GM23338 (cell line): ENCODE results near the gene PAPPA. TPM values are rescaled to one million over a fixed set of nuclear protein-coding genes. Genes with fewer than 3 reads are reported as not detected.

ENCODE experiments used
- ATAC-seq: fragments of 200-7000 bp; cut with Tn5 transposase; 3 replicates; pipeline ENCODE4 v1.9.1; 2020
- DNase-seq: peaks from one replicate; pipeline ENCODE4 v3.0.0-alpha.2; 2015; ENCODE audit warnings: low spot score
- H2AFZ ChIP-seq: fragments of 200-600 bp; sonication (generic); 2 replicates; pipeline ENCODE4 v1.8.0; 2016; ENCODE audit warnings: antibody characterized with exemption, mild to moderate bottlenecking, moderate library complexity
- H3F3A ChIP-seq: fragments of 200-600 bp; sonication (generic); replicated peaks from 2 replicates; pipeline ENCODE4 v1.8.0; 2017; ENCODE audit warnings: antibody characterized with exemption, mixed run types, low read depth
- H3K27ac ChIP-seq: fragments of 200-600 bp; sonication (generic); 2 replicates; pipeline ENCODE4 v1.6.1; 2016; ENCODE audit warnings: low read depth
- H3K27me3 ChIP-seq: fragments of 200-600 bp; sonication (generic); 2 replicates; pipeline ENCODE4 v1.8.0; 2016; ENCODE audit warnings: mild to moderate bottlenecking, mixed run types, moderate library complexity; ENCODE audit not compliant: insufficient read depth
- H3K36me3 ChIP-seq: fragments of 200-600 bp; sonication (generic); 2 replicates; pipeline ENCODE4 v1.8.0; 2016; ENCODE audit warnings: mild to moderate bottlenecking; ENCODE audit not compliant: insufficient read depth
- H3K4me1 ChIP-seq: fragments of 200-600 bp; sonication (generic); 2 replicates; pipeline ENCODE4 v1.8.0; 2016; ENCODE audit warnings: mild to moderate bottlenecking, moderate library complexity; ENCODE audit not compliant: insufficient read depth
- H3K4me2 ChIP-seq: fragments of 200-600 bp; sonication (generic); 2 replicates; pipeline ENCODE4 v1.7.1; 2017; ENCODE audit warnings: mixed run types
- H3K4me3 ChIP-seq: fragments of 200-600 bp; sonication (generic); 2 replicates; pipeline ENCODE4 v1.6.1; 2016; ENCODE audit warnings: mixed run types
- H3K79me2 ChIP-seq: fragments of 200-600 bp; sonication (generic); replicated peaks from 2 replicates; pipeline ENCODE4 v1.8.0; 2017; ENCODE audit warnings: mild to moderate bottlenecking; ENCODE audit not compliant: insufficient read depth
- H3K9me2 ChIP-seq: fragments of 200-600 bp; sonication (generic); 2 replicates; pipeline ENCODE4 v1.8.0; 2017; ENCODE audit not compliant: insufficient read depth
- H4K20me1 ChIP-seq: fragments of 200-600 bp; sonication (generic); replicated peaks from 2 replicates; pipeline ENCODE4 v1.8.0; 2017; ENCODE audit warnings: mild to moderate bottlenecking; ENCODE audit not compliant: insufficient read depth
- H3K27ac Mint-ChIP-seq: 2 replicates; pipeline ENCODE4 v1.8.0; 2020; ENCODE audit warnings: inconsistent platforms, mild to moderate bottlenecking, moderate library complexity, mixed read lengths
- H3K27me3 Mint-ChIP-seq: 3 replicates; pipeline ENCODE4 v1.8.0; 2022; ENCODE audit warnings: low read depth, mild to moderate bottlenecking, moderate library complexity, mixed read lengths, inconsistent platforms; ENCODE audit not compliant: insufficient read depth, poor library complexity
- H3K36me3 Mint-ChIP-seq: 3 replicates; pipeline ENCODE4 v1.8.0; 2021; ENCODE audit warnings: low read depth, mild to moderate bottlenecking, inconsistent platforms, moderate library complexity, mixed read lengths
- H3K4me1 Mint-ChIP-seq: 3 replicates; pipeline ENCODE4 v1.8.0; 2020; ENCODE audit warnings: mild to moderate bottlenecking, inconsistent platforms, mixed read lengths
- H3K4me3 Mint-ChIP-seq: 3 replicates; pipeline ENCODE4 v1.8.0; 2021; ENCODE audit warnings: moderate library complexity, mild to moderate bottlenecking, inconsistent platforms, mixed read lengths
- H3K9me3 Mint-ChIP-seq: 3 replicates; pipeline ENCODE4 v1.8.0; 2020; ENCODE audit warnings: moderate library complexity, mild to moderate bottlenecking, inconsistent platforms, mixed read lengths
- CREB1 ChIP-seq: fragments of 250-450 bp; sonication (Bioruptor Pico); IDR thresholded peaks from 2 replicates; pipeline ENCODE4 v1.5.0; 2020; ENCODE audit warnings: low read depth, mild to moderate bottlenecking, moderate library complexity
- EZH2 ChIP-seq: fragments of 200-600 bp; sonication (generic); IDR thresholded peaks from one replicate; pipeline ENCODE4 v1.8.0; 2017; ENCODE audit warnings: antibody characterized with exemption, mild to moderate bottlenecking, low read depth; ENCODE audit not compliant: unreplicated experiment
- EZH2phosphoT487 ChIP-seq: fragments of 200-600 bp; sonication (generic); IDR thresholded peaks from one replicate; pipeline ENCODE4 v1.8.1; 2018; ENCODE audit warnings: antibody characterized with exemption; ENCODE audit not compliant: unreplicated experiment
- JUNB ChIP-seq: IDR thresholded peaks from one replicate; pipeline ENCODE4 v1.6.1; 2016; ENCODE audit warnings: antibody characterized with exemption; ENCODE audit not compliant: unreplicated experiment
- NANOG ChIP-seq: IDR thresholded peaks from 2 replicates; pipeline ENCODE4 v1.6.1; 2016; ENCODE audit warnings: antibody characterized with exemption, borderline replicate concordance
- POLR2AphosphoS5 ChIP-seq: IDR thresholded peaks from 2 replicates; pipeline ENCODE4 v1.6.1; 2016; ENCODE audit warnings: antibody characterized with exemption, low read depth
- STAT1 ChIP-seq: IDR thresholded peaks from one replicate; pipeline ENCODE4 v1.6.1; 2016; ENCODE audit warnings: antibody characterized with exemption; ENCODE audit not compliant: unreplicated experiment
- ZNF114 ChIP-seq: fragments of 250-450 bp; sonication (Bioruptor Pico); IDR thresholded peaks from 2 replicates; pipeline ENCODE4 v1.5.0; 2020; ENCODE audit warnings: mild to moderate bottlenecking, moderate library complexity
- ZNF331 ChIP-seq: fragments of 250-450 bp; sonication (Bioruptor Pico); IDR thresholded peaks from 2 replicates; pipeline ENCODE4 v1.5.0; 2020; ENCODE audit warnings: low read depth, mild to moderate bottlenecking, moderate library complexity
- polyA plus RNA-seq: library from polyadenylated mRNA; unstranded; fragments of >200 nt; fragmentation: Nextera tagmentation; extraction: Ambion mirVana; gene quantifications from 2 replicates; pipeline ENCODE4 v1.2.1, GENCODE V29; 2016
- total RNA-seq: library from RNA; depleted of rRNA; stranded (reverse); fragments of >200 nt; shearing (Covaris generic); gene quantifications from 2 replicates; pipeline ENCODE4 v1.2.3, GENCODE V29; 2014
- TF ChIP-seq, protein P1 (sequence below): IDR thresholded peaks from one replicate; pipeline ENCODE4 v1.6.1; 2018; ENCODE audit warnings: antibody characterized with exemption; ENCODE audit not compliant: unreplicated experiment
- TF ChIP-seq, protein P2 (sequence below): IDR thresholded peaks from 2 replicates; pipeline ENCODE4 v1.6.1; 2016; ENCODE audit warnings: antibody characterized with exemption
- TF ChIP-seq, protein P3 (sequence below): fragments of 250-450 bp; sonication (Bioruptor Pico); IDR thresholded peaks from 2 replicates; pipeline ENCODE4 v1.5.0; 2020; ENCODE audit warnings: mild to moderate bottlenecking, moderate library complexity
- TF ChIP-seq, protein P4 (sequence below), 2 experiments: fragments of 200-600 bp in 1 of 2; sonication (generic) in 1 of 2; conservative IDR thresholded peaks; 2 replicates each; pipeline versions ENCODE4 v1.5.1 to v1.6.1; 2016 to 2017; ENCODE audit warnings: antibody characterized with exemption in 2 of 2, low read depth in 2 of 2, mild to moderate bottlenecking in 2 of 2, moderate library complexity in 1 of 2

The PAPPA gene
- total and polyA plus RNA-seq, 2 experiments from 2014 or later, result 0.38 to 0.66 TPM

DNA sequence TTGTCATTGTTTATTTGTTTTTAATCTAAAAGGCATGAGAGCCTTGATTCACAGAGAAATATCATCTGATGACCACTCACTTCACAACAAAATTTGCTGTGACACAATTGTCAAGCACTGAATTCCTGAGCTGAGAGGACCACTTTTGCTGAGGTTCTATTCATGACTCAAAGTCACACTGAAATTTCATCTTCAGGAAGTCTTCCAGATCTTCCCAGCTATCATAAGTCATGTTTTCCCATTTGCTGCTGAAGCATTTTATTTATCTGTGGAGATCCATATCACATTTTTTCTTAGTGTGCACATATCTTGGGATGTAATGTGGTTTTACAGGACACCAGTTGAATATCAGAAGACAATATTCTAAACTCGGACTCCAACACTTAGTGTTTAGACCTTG is 278.5 kb downstream of the PAPPA start:
- H3K9me3 Mint-ChIP-seq, result no peaks in the 10 kb centered on the region
- Histone ChIP-seq H2AFZ (no peak overlapping the region), H3K79me2 (no peaks in the 10 kb centered on the region)

More for the DNA sequence above, 278.5 kb downstream of the PAPPA start:
- H3K27ac ChIP-seq, result no peak overlapping the region
- no peak overlapping the region for H3K4me2 ChIP-seq
- no peaks in the 10 kb centered on the region for H3K27me3 ChIP-seq
- no peaks in the 10 kb centered on the region for H3K36me3 ChIP-seq
- Mint-ChIP-seq H3K4me1 (peaks cover 5% of the 10 kb centered on the region), H3K27ac (no peak overlapping the region), H3K27me3 (peaks cover 2% of the 10 kb centered on the region), H3K4me3 (no peak overlapping the region), H3K36me3 (peaks cover 3% of the 10 kb centered on the region; the same call in 2 of the 3 replicates)
- TF ChIP-seq, protein P1, sequence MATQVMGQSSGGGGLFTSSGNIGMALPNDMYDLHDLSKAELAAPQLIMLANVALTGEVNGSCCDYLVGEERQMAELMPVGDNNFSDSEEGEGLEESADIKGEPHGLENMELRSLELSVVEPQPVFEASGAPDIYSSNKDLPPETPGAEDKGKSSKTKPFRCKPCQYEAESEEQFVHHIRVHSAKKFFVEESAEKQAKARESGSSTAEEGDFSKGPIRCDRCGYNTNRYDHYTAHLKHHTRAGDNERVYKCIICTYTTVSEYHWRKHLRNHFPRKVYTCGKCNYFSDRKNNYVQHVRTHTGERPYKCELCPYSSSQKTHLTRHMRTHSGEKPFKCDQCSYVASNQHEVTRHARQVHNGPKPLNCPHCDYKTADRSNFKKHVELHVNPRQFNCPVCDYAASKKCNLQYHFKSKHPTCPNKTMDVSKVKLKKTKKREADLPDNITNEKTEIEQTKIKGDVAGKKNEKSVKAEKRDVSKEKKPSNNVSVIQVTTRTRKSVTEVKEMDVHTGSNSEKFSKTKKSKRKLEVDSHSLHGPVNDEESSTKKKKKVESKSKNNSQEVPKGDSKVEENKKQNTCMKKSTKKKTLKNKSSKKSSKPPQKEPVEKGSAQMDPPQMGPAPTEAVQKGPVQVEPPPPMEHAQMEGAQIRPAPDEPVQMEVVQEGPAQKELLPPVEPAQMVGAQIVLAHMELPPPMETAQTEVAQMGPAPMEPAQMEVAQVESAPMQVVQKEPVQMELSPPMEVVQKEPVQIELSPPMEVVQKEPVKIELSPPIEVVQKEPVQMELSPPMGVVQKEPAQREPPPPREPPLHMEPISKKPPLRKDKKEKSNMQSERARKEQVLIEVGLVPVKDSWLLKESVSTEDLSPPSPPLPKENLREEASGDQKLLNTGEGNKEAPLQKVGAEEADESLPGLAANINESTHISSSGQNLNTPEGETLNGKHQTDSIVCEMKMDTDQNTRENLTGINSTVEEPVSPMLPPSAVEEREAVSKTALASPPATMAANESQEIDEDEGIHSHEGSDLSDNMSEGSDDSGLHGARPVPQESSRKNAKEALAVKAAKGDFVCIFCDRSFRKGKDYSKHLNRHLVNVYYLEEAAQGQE, result no peak
- TF ChIP-seq POLR2AphosphoS5 (no peak), JUNB (no peak), EZH2phosphoT487 (no peak), EZH2 (no peak), ZNF331 (CRISPR knock-in tag) (no peak), CREB1 (CRISPR knock-in tag) (no peak), STAT1 (no peak), NANOG (no peak), ZNF114 (no peak)
- TF ChIP-seq, protein P2, sequence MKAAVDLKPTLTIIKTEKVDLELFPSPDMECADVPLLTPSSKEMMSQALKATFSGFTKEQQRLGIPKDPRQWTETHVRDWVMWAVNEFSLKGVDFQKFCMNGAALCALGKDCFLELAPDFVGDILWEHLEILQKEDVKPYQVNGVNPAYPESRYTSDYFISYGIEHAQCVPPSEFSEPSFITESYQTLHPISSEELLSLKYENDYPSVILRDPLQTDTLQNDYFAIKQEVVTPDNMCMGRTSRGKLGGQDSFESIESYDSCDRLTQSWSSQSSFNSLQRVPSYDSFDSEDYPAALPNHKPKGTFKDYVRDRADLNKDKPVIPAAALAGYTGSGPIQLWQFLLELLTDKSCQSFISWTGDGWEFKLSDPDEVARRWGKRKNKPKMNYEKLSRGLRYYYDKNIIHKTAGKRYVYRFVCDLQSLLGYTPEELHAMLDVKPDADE, result no peak
- TF ChIP-seq, protein P3, sequence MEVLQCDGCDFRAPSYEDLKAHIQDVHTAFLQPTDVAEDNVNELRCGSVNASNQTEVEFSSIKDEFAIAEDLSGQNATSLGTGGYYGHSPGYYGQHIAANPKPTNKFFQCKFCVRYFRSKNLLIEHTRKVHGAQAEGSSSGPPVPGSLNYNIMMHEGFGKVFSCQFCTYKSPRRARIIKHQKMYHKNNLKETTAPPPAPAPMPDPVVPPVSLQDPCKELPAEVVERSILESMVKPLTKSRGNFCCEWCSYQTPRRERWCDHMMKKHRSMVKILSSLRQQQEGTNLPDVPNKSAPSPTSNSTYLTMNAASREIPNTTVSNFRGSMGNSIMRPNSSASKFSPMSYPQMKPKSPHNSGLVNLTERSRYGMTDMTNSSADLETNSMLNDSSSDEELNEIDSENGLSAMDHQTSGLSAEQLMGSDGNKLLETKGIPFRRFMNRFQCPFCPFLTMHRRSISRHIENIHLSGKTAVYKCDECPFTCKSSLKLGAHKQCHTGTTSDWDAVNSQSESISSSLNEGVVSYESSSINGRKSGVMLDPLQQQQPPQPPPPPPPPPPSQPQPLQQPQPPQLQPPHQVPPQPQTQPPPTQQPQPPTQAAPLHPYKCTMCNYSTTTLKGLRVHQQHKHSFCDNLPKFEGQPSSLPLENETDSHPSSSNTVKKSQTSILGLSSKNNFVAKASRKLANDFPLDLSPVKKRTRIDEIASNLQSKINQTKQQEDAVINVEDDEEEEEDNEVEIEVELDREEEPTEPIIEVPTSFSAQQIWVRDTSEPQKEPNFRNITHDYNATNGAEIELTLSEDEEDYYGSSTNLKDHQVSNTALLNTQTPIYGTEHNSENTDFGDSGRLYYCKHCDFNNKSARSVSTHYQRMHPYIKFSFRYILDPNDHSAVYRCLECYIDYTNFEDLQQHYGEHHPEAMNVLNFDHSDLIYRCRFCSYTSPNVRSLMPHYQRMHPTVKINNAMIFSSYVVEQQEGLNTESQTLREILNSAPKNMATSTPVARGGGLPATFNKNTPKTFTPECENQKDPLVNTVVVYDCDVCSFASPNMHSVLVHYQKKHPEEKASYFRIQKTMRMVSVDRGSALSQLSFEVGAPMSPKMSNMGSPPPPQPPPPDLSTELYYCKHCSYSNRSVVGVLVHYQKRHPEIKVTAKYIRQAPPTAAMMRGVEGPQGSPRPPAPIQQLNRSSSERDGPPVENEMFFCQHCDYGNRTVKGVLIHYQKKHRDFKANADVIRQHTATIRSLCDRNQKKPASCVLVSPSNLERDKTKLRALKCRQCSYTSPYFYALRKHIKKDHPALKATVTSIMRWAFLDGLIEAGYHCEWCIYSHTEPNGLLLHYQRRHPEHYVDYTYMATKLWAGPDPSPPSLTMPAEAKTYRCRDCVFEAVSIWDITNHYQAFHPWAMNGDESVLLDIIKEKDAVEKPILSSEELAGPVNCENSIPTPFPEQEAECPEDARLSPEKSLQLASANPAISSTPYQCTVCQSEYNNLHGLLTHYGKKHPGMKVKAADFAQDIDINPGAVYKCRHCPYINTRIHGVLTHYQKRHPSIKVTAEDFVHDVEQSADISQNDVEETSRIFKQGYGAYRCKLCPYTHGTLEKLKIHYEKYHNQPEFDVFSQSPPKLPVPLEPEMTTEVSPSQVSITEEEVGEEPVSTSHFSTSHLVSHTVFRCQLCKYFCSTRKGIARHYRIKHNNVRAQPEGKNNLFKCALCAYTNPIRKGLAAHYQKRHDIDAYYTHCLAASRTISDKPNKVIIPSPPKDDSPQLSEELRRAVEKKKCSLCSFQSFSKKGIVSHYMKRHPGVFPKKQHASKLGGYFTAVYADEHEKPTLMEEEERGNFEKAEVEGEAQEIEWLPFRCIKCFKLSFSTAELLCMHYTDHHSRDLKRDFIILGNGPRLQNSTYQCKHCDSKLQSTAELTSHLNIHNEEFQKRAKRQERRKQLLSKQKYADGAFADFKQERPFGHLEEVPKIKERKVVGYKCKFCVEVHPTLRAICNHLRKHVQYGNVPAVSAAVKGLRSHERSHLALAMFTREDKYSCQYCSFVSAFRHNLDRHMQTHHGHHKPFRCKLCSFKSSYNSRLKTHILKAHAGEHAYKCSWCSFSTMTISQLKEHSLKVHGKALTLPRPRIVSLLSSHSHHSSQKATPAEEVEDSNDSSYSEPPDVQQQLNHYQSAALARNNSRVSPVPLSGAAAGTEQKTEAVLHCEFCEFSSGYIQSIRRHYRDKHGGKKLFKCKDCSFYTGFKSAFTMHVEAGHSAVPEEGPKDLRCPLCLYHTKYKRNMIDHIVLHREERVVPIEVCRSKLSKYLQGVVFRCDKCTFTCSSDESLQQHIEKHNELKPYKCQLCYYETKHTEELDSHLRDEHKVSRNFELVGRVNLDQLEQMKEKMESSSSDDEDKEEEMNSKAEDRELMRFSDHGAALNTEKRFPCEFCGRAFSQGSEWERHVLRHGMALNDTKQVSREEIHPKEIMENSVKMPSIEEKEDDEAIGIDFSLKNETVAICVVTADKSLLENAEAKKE, result no peak
- TF ChIP-seq, protein P4, sequence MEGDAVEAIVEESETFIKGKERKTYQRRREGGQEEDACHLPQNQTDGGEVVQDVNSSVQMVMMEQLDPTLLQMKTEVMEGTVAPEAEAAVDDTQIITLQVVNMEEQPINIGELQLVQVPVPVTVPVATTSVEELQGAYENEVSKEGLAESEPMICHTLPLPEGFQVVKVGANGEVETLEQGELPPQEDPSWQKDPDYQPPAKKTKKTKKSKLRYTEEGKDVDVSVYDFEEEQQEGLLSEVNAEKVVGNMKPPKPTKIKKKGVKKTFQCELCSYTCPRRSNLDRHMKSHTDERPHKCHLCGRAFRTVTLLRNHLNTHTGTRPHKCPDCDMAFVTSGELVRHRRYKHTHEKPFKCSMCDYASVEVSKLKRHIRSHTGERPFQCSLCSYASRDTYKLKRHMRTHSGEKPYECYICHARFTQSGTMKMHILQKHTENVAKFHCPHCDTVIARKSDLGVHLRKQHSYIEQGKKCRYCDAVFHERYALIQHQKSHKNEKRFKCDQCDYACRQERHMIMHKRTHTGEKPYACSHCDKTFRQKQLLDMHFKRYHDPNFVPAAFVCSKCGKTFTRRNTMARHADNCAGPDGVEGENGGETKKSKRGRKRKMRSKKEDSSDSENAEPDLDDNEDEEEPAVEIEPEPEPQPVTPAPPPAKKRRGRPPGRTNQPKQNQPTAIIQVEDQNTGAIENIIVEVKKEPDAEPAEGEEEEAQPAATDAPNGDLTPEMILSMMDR (conservative IDR thresholded peaks at IDR 0.05; ENCODE audit: low read depth in 2 of 2), result no peak
- H4K20me1 ChIP-seq, result no peaks in the 10 kb centered on the region
- DNase-seq (no peak), ATAC-seq (no peak)
- H3K4me3 ChIP-seq, result no peak overlapping the region
- H3K9me2 ChIP-seq, result 0 out of 2 replicates have a peak, but pooled peaks cover 7% of the 10 kb centered on the region
- no peaks in the 10 kb centered on the region for H3K4me1 ChIP-seq
- H3F3A ChIP-seq, result no peaks in the 10 kb centered on the region
